ENCODE measurements around the gene TTBK1.

DNA sequence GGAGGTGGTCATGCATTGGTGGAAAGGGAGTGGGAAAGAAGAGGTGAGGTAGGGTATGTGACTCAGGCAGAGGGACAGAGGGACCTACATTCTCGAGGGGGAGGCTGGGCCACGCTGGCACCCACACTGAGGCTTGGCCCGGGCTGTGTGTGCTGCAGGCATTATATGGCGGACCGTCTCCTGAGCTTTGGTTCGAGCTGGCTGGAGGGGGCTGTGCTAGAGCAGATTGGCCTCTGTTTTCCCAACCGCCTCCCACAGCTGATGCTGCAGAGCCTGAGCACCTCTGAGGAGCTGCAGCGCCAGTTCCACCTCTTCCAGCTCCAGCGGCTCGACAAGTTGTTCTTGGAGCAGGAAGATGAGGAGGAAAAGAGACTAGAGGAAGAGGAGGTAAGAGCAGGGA is 37.4 kb upstream of the TTBK1 start:
- no peak for TF ChIP-seq POLR2AphosphoS5 (IDR thresholded peaks at IDR 0.05; ENCODE audit: low read depth)
- TF ChIP-seq, protein P1, sequence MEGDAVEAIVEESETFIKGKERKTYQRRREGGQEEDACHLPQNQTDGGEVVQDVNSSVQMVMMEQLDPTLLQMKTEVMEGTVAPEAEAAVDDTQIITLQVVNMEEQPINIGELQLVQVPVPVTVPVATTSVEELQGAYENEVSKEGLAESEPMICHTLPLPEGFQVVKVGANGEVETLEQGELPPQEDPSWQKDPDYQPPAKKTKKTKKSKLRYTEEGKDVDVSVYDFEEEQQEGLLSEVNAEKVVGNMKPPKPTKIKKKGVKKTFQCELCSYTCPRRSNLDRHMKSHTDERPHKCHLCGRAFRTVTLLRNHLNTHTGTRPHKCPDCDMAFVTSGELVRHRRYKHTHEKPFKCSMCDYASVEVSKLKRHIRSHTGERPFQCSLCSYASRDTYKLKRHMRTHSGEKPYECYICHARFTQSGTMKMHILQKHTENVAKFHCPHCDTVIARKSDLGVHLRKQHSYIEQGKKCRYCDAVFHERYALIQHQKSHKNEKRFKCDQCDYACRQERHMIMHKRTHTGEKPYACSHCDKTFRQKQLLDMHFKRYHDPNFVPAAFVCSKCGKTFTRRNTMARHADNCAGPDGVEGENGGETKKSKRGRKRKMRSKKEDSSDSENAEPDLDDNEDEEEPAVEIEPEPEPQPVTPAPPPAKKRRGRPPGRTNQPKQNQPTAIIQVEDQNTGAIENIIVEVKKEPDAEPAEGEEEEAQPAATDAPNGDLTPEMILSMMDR (IDR thresholded peaks at IDR 0.05; ENCODE audit: insufficient read depth, low read length): no peak
